ENCODE results near the gene MKLN1. TPM values are rescaled to one million over a fixed set of nuclear protein-coding genes. Genes with fewer than 3 reads are reported as not detected.

The MKLN1 gene
- total RNA-seq, 2 experiments from 2014 or later = 33.0 to 33.8 TPM

- Mint-ChIP-seq H3K9me3 (no peaks in the 10 kb centered on the region), H3K4me3 (no peak overlapping the region), H3K36me3 (peaks cover 7% of the 10 kb centered on the region), H3K4me1 (ENCODE audit: low read depth) (peaks cover 34% of the 10 kb centered on the region), H3K27ac (no peak overlapping the region), H3K27me3 (no peaks in the 10 kb centered on the region)
- ChIA-PET POLR2A (no interaction called here), CTCF (no interaction called here)
- no peak for DNase-seq
- intact Hi-C loops (cut with micrococcal nuclease) = no loop called here
Observed at GRCh38 chr7:131384286-131384635, 56.6 kb downstream of the MKLN1 start.

DNA sequence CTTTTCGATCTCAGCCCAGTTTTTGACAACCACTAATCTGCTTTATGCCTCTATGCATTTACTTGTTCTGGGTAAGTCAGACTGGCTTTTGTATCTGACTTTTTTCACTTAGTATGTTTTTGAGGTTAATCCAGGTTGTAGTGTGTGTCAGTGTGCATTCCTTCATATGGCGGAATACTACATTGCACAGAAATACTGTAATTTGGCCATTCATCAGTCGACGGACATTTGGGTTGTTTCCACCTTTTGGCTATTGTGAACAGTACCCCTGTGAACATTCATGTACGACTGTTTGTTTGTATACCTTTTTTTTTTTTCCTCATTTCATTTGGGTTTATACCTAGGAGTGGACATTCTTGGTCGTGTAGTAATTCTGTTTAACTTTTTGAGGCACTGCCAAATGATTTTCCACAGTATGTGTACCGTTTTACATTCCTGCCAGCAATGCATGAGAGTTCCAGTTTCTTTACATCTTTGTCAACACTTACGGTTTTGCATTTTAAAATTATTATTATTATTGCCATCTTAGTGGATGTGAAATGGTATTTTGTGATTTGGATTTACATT is 57.4 kb downstream of the MKLN1 start:
- intact Hi-C loops (cut with micrococcal nuclease) = no loop called here

GRCh38 chr7:131388126-131388525 is 60.5 kb downstream of the MKLN1 start:
- CTCF ChIA-PET = no interaction called here
- POLR2A ChIA-PET = no interaction called here

More for the DNA sequence above, 57.4 kb downstream of the MKLN1 start:
- ChIA-PET POLR2A (no interaction called here), CTCF (no interaction called here)
- Mint-ChIP-seq H3K4me1 (ENCODE audit: low read depth) (peaks cover 30% of the 10 kb centered on the region), H3K9me3 (no peaks in the 10 kb centered on the region), H3K27me3 (no peaks in the 10 kb centered on the region), H3K4me3 (no peak overlapping the region), H3K27ac (no peak overlapping the region), H3K36me3 (peaks cover 7% of the 10 kb centered on the region)
- DNase-seq = no peak

GRCh38 chr7:131390275-131390674 is 62.6 kb downstream of the MKLN1 start:
- H3K9me3 Mint-ChIP-seq = no peaks in the 10 kb centered on the region
- H3K36me3 Mint-ChIP-seq = peaks cover 12% of the 10 kb centered on the region
- no peak overlapping the region for H3K4me3 Mint-ChIP-seq
- POLR2A ChIA-PET = no interaction called here
- intact Hi-C loops (cut with micrococcal nuclease) = no loop called here
- CTCF ChIA-PET = no interaction called here
- H3K27ac Mint-ChIP-seq = no peak overlapping the region
- no peaks in the 10 kb centered on the region for H3K27me3 Mint-ChIP-seq
- H3K4me1 Mint-ChIP-seq (ENCODE audit: low read depth) = peaks cover 7% of the 10 kb centered on the region
- DNase-seq = no peak

More at GRCh38 chr7:131388126-131388525, 60.5 kb downstream of the MKLN1 start:
- no peaks in the 10 kb centered on the region for H3K9me3 Mint-ChIP-seq
- no peak overlapping the region for H3K4me3 Mint-ChIP-seq
- DNase-seq = no peak
- H3K27me3 Mint-ChIP-seq = no peaks in the 10 kb centered on the region
- H3K36me3 Mint-ChIP-seq = peaks cover 12% of the 10 kb centered on the region
- no peak overlapping the region for H3K27ac Mint-ChIP-seq
- intact Hi-C loops (cut with micrococcal nuclease) = no loop called here
- H3K4me1 Mint-ChIP-seq (ENCODE audit: low read depth) = peaks cover 18% of the 10 kb centered on the region

DNA sequence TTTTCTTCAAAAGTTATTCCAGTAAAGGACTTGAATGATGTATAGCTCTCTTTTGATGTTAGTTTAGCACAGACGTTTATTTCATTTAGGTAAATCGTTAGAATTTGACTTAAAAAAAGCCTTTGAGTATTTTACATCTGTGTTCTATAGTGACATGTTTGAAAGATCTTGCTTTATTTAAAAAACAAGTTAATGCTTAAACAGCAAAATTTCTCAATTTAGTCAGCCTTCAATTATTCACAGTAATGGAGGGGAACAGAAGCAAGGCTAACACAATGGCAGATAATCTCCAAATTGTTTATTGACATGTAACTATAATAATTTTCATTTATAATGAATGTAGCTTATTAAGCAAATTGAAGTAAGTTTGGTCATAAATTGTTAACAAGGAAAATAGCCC is 63.5 kb downstream of the MKLN1 start:
- intact Hi-C loops (cut with micrococcal nuclease) = no loop called here
- no peaks in the 10 kb centered on the region for H3K27me3 Mint-ChIP-seq
- H3K36me3 Mint-ChIP-seq = peaks cover 12% of the 10 kb centered on the region
- H3K27ac Mint-ChIP-seq = no peak overlapping the region
- ChIA-PET CTCF (interaction anchor here (1.1 kb wide), 1 partner anchor 88 kb away, joined by 3 read pairs; no protein-coding TSS in a partner anchor), POLR2A (no interaction called here)
- no peak for DNase-seq
- H3K9me3 Mint-ChIP-seq = no peaks in the 10 kb centered on the region
- H3K4me3 Mint-ChIP-seq = no peak overlapping the region
- H3K4me1 Mint-ChIP-seq (ENCODE audit: low read depth) = peaks cover 7% of the 10 kb centered on the region

DNA sequence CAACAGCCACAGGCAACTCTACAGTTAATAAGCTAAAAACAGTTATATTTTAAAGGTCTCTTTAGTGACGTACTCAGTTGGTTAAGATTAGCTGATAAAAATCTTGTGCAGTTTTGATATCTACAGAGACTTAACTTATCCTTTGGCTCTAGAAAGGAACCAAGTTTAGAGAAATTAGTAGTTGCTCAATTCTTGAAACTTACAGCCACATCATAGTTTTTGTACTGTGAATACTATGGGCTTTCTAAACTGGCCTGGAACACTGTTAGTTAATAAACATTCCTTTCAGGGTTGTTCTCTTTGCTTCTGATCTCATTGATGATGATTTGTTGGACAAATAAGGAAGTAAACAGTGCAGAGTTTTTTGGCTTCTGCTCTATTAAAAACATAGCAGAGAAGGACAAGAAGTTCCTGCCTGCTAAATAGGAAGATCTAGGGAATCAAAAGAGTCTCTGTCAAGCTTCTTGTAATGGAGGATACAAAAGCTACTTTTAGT is 73.1 kb downstream of the MKLN1 start:
- DNase-seq = no peak
- CTCF ChIA-PET = interaction anchor here (1.0 kb wide), 1 partner anchor 8 kb away, joined by 3 read pairs; no protein-coding TSS in a partner anchor
- peaks cover 13% of the 10 kb centered on the region for H3K4me1 Mint-ChIP-seq (ENCODE audit: low read depth)
- H3K4me3 Mint-ChIP-seq = no peak overlapping the region
- no peak overlapping the region for H3K27ac Mint-ChIP-seq
- H3K36me3 Mint-ChIP-seq = peaks cover 42% of the 10 kb centered on the region
- no peaks in the 10 kb centered on the region for H3K27me3 Mint-ChIP-seq
- intact Hi-C loops (cut with micrococcal nuclease) = no loop called here
- H3K9me3 Mint-ChIP-seq = peaks cover 13% of the 10 kb centered on the region
- POLR2A ChIA-PET = no interaction called here

DNA sequence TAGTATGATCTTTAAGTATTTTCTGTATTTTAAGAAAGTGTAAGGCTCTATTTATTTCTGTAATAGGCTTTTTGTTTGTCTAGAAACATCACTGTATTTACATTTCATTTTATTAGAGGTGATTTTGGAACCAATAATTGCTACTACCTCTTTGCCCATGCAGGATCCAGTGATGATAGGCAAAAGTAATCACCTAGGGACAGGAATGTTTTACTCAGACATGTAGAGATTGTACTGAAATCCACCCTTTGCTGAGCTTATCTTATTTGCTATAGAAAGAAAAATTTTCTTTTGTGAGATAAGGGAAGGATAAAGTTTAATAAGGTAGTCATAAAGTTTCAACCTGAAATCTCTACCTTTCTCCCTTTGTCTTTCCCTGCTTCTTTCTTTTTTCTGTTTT is 73.5 kb downstream of the MKLN1 start:
- no peak overlapping the region for H3K27ac Mint-ChIP-seq
- intact Hi-C loops (cut with micrococcal nuclease) = no loop called here
- H3K9me3 Mint-ChIP-seq = peaks cover 13% of the 10 kb centered on the region
- no peak for DNase-seq
- ChIA-PET POLR2A (no interaction called here), CTCF (interaction anchor here (1.0 kb wide), 1 partner anchor 9 kb away, joined by 3 read pairs; no protein-coding TSS in a partner anchor)
- peaks cover 13% of the 10 kb centered on the region for H3K4me1 Mint-ChIP-seq (ENCODE audit: low read depth)
- peaks cover 42% of the 10 kb centered on the region for H3K36me3 Mint-ChIP-seq
- H3K4me3 Mint-ChIP-seq = no peak overlapping the region
- H3K27me3 Mint-ChIP-seq = no peaks in the 10 kb centered on the region

- H3K4me3 Mint-ChIP-seq = no peak overlapping the region
- CTCF ChIA-PET = no interaction called here
- H3K27ac Mint-ChIP-seq = no peak overlapping the region
- POLR2A ChIA-PET = no interaction called here
- no peak for DNase-seq
- H3K4me1 Mint-ChIP-seq (ENCODE audit: low read depth) = peaks cover 15% of the 10 kb centered on the region
- H3K9me3 Mint-ChIP-seq = peaks cover 13% of the 10 kb centered on the region
- intact Hi-C loops (cut with micrococcal nuclease) = no loop called here
- H3K27me3 Mint-ChIP-seq = no peaks in the 10 kb centered on the region
- peaks cover 40% of the 10 kb centered on the region for H3K36me3 Mint-ChIP-seq
Observed at GRCh38 chr7:131403322-131403721, 75.6 kb downstream of the MKLN1 start.

GRCh38 chr7:131404226-131404911 is 76.7 kb downstream of the MKLN1 start:
- Mint-ChIP-seq H3K36me3 (peaks cover 32% of the 10 kb centered on the region), H3K27me3 (no peaks in the 10 kb centered on the region), H3K4me1 (ENCODE audit: low read depth) (peaks cover 19% of the 10 kb centered on the region), H3K9me3 (peaks cover 13% of the 10 kb centered on the region), H3K27ac (no peak overlapping the region), H3K4me3 (no peak overlapping the region)
- POLR2A ChIA-PET = no interaction called here
- intact Hi-C loops (cut with micrococcal nuclease) = no loop called here
- no peak for DNase-seq
- CTCF ChIA-PET = no interaction called here

GRCh38 chr7:131409129-131409766 is 81.6 kb downstream of the MKLN1 start:
- Mint-ChIP-seq H3K27ac (no peak overlapping the region), H3K36me3 (peaks cover 4% of the 10 kb centered on the region), H3K4me1 (ENCODE audit: low read depth) (peaks cover 13% of the 10 kb centered on the region), H3K4me3 (no peak overlapping the region), H3K9me3 (no peaks in the 10 kb centered on the region), H3K27me3 (no peaks in the 10 kb centered on the region)
- intact Hi-C loops (cut with micrococcal nuclease) = no loop called here
- CTCF ChIA-PET = interaction anchor here (1.1 to 1.2 kb wide), 2 partner anchors 13 to 340 kb away, joined by 3 to 5 read pairs; no protein-coding TSS in a partner anchor
- DNase-seq = no peak
- POLR2A ChIA-PET = interaction anchor here (0.5 kb wide), 1 partner anchor 323 kb away, joined by 3 read pairs; no protein-coding TSS in a partner anchor

DNA sequence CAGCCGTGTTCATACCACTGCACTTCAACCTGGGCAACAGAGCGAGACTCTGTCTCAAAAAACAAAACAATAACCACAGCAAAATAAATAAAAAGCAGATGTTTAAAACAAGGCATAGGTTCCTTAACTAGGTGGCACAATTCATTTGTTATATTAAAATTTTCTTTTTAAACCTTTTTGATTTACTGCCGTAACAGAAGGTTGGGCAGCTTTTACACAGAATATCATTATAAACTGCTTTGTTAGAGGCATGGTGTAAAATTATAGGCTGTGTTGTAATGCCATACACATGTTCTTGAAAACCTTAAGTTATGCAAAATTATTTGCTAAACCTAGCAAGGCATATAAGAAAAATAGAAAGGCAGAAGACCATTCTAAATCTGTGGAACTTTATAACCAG is 84.4 kb downstream of the MKLN1 start:
- CTCF ChIA-PET = no interaction called here
- Mint-ChIP-seq H3K27ac (no peak overlapping the region), H3K9me3 (no peaks in the 10 kb centered on the region), H3K4me3 (no peak overlapping the region), H3K27me3 (no peaks in the 10 kb centered on the region), H3K36me3 (peaks cover 3% of the 10 kb centered on the region), H3K4me1 (ENCODE audit: low read depth) (peaks cover 6% of the 10 kb centered on the region)
- POLR2A ChIA-PET = interaction anchor here (0.7 kb wide), 1 partner anchor 491 kb away, joined by 3 read pairs; no protein-coding TSS in a partner anchor
- DNase-seq = no peak
- intact Hi-C loops (cut with micrococcal nuclease) = no loop called here

- no peak overlapping the region for H3K27ac Mint-ChIP-seq
- peaks cover 9% of the 10 kb centered on the region for H3K4me1 Mint-ChIP-seq (ENCODE audit: low read depth)
- intact Hi-C loops (cut with micrococcal nuclease) = no loop called here
- no peak for DNase-seq
- H3K27me3 Mint-ChIP-seq = no peaks in the 10 kb centered on the region
- CTCF ChIA-PET = no interaction called here
- H3K4me3 Mint-ChIP-seq = no peak overlapping the region
- H3K36me3 Mint-ChIP-seq = peaks cover 8% of the 10 kb centered on the region
- no peaks in the 10 kb centered on the region for H3K9me3 Mint-ChIP-seq
- POLR2A ChIA-PET = no interaction called here
Observed at GRCh38 chr7:131413711-131414110, 86.0 kb downstream of the MKLN1 start.
